Stimulated activated CD8-positive, alpha-beta memory T cell treated with anti-CD3 and anti-CD28 coated beads, Interleukin-7, amount 100 ng/mL, for 1 hour (primary cell): ENCODE measurements around the gene PIEZO2.

Experiments used
- DNase-seq, 2 donors: peaks; one replicate each; pipeline ENCODE4 v3.0.0-alpha.2; 2020; ENCODE audit warnings: low read depth in 2 of 2

Gene PIEZO2

GRCh38 chr18:10787293-10787901, 362.0 kb downstream of the PIEZO2 start:
- DNase-seq = peak; percentile 43 to 59

- DNase-seq = no peak
Observed at GRCh38 chr18:10785798-10786197, 363.6 kb downstream of the PIEZO2 start.

DNA sequence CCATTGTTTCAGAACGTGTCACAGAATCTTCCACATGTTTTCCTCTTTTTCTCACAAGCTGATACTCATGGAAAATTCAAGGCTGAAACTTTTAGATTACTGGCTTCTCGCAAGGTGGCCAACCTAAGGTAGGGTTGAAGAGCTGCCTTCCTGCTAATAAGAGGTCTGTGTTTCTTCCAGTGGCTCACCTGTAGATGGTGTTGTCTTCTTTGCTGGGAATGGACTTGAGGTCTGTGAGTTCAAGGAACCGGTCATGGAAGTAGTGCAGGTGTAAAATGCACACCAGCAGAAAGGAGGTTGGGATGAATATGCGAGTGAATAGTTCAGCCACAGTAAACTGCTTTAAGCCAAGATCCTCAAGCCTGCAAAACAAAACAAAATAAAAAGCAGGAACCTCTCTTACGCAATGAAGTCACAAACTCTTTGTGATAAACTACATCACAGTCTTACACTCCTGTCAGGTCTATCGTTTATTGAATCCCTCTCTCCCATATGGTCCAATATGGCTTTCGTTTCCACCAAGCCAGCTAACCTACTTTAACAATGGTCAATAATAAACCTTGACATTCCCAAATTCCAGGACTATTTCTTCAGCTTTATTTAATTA, 364.7 kb downstream of the PIEZO2 start:
- DNase-seq = no peak

GRCh38 chr18:10783941-10784340, 365.4 kb downstream of the PIEZO2 start:
- no peak for DNase-seq

DNA sequence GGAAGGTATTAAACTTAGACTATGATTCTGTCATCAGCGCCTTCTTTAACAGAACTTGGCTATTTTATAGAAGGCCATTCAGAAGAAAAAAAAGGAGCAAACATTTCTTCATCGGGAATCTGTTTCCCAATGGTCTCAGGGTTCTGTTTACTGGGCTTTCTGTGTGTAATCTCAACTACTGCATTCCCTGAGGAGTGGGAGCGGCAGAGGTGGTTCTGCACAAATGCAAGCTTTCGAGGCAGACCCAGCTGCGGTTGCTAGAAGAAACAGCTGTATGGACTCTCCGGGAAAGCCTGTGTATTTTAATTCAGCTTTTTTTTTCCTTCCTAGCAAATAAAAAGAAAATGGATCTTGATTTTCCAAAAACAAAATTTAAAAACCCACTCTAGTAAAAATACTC, 372.9 kb downstream of the PIEZO2 start:
- DNase-seq = no peak

GRCh38 chr18:10775026-10775425, 374.3 kb downstream of the PIEZO2 start:
- DNase-seq = no peak

DNA sequence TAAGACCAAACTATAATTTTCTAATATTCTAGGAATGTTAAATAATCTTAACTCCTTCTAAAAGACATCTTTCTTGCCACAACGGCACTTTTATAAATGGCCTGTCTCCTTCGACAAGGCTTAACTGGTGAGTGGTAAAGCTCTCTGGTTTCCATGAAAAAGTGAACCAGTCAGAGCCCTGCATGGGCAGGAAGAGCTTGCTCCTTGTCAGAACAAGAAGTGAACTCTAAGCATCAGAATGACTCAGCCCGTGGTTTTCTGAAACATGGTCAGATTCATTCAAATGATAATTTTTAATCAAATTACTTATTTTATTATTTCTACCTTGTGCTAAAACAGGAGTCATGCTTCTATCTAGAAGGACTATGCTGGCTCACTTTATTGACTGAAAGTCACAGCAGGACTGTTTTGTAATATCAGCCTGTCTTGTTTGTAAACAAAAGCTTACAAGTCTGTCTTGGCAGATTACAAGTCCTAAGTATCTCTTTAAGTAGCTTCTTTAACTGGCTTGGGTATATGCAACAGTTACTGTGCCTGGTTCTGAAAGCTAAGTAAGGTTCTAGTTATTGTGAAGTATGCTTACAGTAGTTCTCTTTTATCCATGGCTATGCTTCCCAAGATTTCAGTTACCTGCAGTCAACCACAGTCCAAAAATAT, 378.2 kb downstream of the PIEZO2 start:
- DNase-seq = no peak

DNA sequence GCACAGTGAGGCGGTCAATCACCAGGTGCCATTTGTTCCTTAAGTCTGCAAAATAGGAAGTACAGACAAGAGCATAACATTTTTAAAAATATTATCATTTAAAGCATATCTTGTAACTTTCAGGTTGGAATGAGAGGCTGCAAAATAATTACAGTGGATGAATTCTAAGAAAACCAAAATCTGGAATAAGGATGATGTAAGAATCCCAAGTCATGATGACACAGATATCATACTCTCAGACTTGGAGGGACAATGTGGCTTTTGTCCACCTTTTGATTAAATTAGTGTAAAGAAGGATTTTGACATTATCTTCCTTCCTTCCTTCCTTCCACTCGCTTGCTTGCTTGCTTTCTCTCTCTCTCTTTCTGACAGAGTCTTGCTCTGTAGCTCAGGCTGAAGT, 379.1 kb downstream of the PIEZO2 start:
- DNase-seq = no peak

- no peak for DNase-seq
Observed at GRCh38 chr18:10768221-10768620, 381.1 kb downstream of the PIEZO2 start.

DNA sequence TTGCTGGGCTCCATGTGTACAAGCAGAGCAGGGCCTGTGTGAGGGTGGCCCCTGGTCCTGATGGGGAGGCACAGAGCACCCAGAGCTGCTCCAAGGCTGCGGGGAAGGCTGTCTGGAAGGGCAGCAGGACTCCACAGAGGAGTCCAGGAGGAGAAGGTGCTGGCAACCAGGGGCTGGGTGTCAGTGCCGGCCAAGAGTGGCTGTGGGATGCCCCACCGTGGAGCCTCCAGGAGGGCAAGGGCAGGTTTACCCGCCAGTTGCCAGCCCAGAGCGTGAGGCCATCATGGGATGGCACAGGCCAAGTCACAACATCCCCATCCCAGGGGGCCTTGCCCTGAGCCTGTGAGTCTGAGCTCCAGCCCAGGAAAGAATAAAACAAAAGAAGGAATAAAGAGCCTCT, 381.7 kb downstream of the PIEZO2 start:
- no peak for DNase-seq

DNA sequence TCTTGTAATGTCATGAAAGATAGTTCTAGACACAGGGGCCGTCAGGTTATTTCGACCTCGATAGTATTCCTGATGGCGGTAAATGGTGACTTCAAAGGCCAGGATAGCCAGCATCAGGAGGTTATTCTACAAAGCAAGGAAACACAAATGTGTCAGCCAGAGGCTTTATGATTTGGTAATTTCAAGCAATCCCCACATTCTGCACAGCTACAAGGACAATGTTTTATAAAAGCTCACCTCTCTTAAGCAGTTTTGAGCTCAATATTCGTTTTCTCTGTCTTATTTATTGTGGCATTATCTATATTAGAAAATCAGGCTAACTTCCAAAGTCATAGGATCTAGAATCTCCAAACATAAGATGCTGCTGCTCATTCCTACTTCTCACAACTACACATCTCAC, 388.4 kb downstream of the PIEZO2 start:
- DNase-seq = no peak

DNA sequence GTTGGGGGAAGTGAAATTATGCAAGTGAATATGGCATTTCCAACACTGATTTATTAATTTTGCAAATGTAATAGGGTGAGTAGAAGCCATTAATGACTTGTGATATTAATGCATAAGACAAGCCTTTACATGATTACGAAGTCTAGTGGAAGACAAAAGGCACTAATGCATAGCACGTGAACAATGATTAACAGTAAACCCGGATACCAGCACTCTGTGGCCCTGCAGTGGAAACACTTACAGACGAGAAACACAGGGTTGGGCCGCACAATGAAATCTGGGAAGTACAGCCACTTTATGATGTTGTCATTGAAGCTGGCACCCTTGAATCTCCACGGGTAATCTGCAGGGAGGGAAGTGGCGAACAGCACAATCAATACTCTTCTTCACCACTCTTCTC, 390.1 kb downstream of the PIEZO2 start:
- DNase-seq = no peak

- no peak for DNase-seq
Observed at GRCh38 chr18:10757946-10758345, 391.4 kb downstream of the PIEZO2 start.

GRCh38 chr18:10757349-10757748, 392.0 kb downstream of the PIEZO2 start:
- DNase-seq = no peak

GRCh38 chr18:10755855-10756254, 393.5 kb downstream of the PIEZO2 start:
- no peak for DNase-seq

DNA sequence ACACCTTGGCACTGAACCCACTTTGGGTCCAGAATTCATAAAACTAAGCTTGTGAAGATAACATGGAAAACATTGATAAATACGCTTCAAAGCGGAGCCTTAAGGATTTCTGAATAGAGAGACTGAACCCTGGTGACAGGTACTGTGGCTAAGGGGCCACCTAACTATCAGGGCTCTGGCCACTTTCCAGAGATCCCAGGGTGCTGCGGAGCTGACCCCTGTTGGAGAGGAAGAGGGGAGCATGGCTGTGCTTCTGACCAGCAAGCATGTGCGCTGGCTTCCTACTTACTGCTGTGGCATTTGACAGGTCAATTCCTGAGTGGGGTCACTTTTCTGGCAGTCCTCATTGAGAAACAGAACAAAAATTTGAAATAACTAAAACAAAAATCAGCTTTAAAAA, 395.2 kb downstream of the PIEZO2 start:
- no peak for DNase-seq

DNA sequence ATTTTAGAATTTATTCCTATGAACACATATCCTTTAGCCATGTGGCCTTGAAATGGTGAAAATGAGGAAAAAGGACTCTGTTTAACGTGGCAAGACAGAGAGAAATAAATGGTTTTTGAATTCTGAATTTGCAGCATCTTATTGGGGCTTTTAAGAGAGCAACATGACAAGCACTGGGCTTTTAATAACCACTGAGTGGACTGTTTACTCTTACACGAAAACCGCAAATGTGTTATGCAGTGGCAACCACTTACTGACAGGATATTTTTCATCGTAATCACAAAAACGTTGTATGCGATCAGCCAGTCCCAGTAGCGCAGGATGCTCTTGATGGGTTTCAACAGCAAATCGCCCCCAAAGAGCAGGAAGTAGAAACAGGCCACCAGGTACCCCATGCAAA, 397.0 kb downstream of the PIEZO2 start:
- DNase-seq = no peak

DNA sequence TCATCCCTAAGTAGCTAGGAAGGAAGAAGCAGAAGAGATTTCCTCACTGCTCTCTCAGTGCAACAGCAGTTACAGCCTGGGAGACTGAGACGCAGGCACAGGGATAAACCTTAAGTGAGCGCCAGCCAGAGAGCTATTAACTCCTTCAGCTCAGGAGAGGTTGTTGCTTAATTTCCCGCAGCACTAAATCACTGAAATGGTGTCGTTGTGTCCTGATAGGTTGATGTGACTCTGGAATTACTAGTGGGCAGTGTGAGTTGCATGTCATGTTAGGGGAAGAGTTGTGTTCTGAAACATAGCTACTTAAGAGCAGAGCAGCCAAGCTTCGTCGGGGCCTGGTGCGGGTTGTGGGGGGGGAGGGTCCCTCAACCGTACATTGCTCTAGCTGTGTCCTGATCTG, 397.7 kb downstream of the PIEZO2 start:
- DNase-seq = no peak

DNA sequence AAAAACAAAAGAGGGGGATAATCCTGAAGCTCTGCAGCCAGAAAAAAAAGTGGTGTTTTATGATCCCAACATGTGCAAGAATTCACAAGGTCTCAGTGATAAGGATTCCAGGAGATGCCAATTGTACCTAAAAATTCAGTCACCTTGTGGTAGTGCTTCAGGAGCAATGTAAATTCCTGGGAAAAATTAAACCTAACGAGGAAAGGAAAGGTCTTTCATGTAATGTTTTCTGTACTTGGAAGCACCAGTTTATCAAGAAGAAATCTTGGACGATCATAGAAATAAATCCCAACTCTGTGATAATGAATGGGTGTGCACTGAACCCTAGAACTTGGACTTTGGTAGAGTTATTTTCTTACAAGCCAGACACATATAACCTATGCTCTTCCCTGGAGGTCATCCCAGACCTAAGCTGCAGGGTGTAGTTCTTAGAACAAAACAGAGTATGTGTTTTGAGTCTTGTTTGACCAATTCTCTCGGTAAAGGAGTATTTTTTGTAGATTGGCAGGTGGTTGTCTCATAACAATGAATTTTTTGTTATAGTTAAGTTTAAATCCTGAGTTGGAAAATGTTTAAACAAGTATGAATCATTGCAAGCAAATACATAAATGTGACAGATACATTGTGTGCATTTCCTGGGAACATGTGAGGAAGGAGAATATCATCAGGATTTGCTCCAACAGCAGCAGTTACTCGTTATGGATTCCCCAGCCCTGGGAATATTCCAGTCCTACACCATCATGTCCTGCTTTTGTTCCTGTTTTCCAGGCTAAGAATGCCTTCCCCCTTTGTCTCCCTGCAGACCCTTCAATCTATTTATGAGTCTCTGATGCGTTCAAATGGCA, 399.0 kb downstream of the PIEZO2 start:
- DNase-seq = no peak

DNA sequence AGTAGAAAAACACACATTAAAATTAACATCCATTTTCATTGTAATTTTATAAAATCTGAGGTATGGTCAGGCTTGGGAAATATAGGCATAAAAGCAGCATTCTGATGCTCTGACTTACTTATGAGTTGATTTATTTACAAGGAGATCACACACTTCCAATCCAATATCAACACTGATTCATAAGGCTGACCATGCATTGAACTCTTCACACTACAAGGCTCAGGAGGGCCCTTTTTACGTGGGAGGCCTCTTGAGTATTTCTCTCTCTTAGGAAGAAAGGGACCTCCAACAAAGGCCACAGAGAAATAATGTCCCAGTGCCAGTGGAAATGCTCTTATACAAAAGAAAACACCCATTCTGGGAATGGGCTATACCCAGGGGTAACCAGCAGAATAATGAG, 400.7 kb downstream of the PIEZO2 start:
- DNase-seq = no peak

- no peak for DNase-seq
Observed at GRCh38 chr18:10745971-10746370, 403.4 kb downstream of the PIEZO2 start.

GRCh38 chr18:10745219-10745618, 404.1 kb downstream of the PIEZO2 start:
- no peak for DNase-seq

DNA sequence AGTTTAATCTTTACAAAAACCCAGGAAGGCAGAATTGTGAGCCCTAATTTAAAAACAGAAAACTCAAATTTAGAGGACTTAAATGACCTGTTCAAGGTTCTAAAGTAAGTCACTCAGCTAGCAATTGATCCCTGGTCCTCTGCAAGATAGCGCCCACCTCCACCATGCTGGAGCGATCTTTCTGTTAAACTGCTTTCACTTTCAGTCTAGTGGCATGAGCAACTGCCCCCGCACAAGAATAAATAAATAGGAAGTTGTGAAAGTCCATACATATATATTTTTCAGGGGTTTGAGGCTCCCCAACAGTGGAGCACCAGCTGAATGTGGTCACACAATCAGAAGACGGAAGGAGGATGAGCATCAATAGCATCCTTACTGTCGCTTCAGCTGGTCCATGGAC, 405.6 kb downstream of the PIEZO2 start:
- no peak for DNase-seq
